Measurements from ENCODE around the gene PLB1.
A peak's percentile ranks its signal among the peaks of the same experiment; 100 is the strongest.

The PLB1 gene

GRCh38 chr2:28469304-28469703 lies 26.6 kb upstream of the PLB1 start:
- no peaks in the 10 kb centered on the region for H3K27me3 ChIP-seq (ENCODE audit: insufficient read depth, poor library complexity, severe bottlenecking)
- no peak for DNase-seq (ENCODE audit: low read depth in 1 of 2, low spot score in 1 of 2)
- TF ChIP-seq GABPA (IDR thresholded peaks at IDR 0.05; ENCODE audit: low read depth) (no peak), POLR2AphosphoS5 (IDR thresholded peaks at IDR 0.05; ENCODE audit: low read depth) (no peak), SPI1 (IDR thresholded peaks at IDR 0.05; ENCODE audit: borderline replicate concordance, low read depth) (no peak), CTCF (IDR thresholded peaks at IDR 0.05; ENCODE audit: insufficient read depth, low read length) (no peak), REST (IDR thresholded peaks at IDR 0.05; ENCODE audit: insufficient replicate concordance, low read depth) (no peak)
- peak overlapping the region; percentile 36 for H3K27ac ChIP-seq (replicated peaks)
- H3K4me3 ChIP-seq (replicated peaks; ENCODE audit: insufficient read depth, low read length), result no peak overlapping the region

GRCh38 chr2:28469947-28470535 lies 25.8 kb upstream of the PLB1 start:
- no peaks in the 10 kb centered on the region for H3K27me3 ChIP-seq (ENCODE audit: insufficient read depth, poor library complexity, severe bottlenecking)
- TF ChIP-seq SPI1 (IDR thresholded peaks at IDR 0.05; ENCODE audit: borderline replicate concordance, low read depth) (peak; percentile 90), POLR2AphosphoS5 (IDR thresholded peaks at IDR 0.05; ENCODE audit: low read depth) (no peak), CTCF (IDR thresholded peaks at IDR 0.05; ENCODE audit: insufficient read depth, low read length) (no peak), REST (IDR thresholded peaks at IDR 0.05; ENCODE audit: insufficient replicate concordance, low read depth) (no peak)
- peak; percentile 71 for DNase-seq (ENCODE audit: low read depth in 1 of 2, low spot score in 1 of 2)
- H3K4me3 ChIP-seq (replicated peaks; ENCODE audit: insufficient read depth, low read length), result no peak overlapping the region
- H3K27ac ChIP-seq (replicated peaks), result peak overlapping the region; percentile 66

- no peak for TF ChIP-seq SPI1 (IDR thresholded peaks at IDR 0.05; ENCODE audit: borderline replicate concordance, low read depth)
- no peak for TF ChIP-seq CTCF (IDR thresholded peaks at IDR 0.05; ENCODE audit: insufficient read depth, low read length)
- no peak for TF ChIP-seq REST (IDR thresholded peaks at IDR 0.05; ENCODE audit: insufficient replicate concordance, low read depth)
- no peak for TF ChIP-seq GABPA (IDR thresholded peaks at IDR 0.05; ENCODE audit: low read depth)
- no peak for TF ChIP-seq POLR2AphosphoS5 (IDR thresholded peaks at IDR 0.05; ENCODE audit: low read depth)
- Histone ChIP-seq H3K4me3 (replicated peaks; ENCODE audit: insufficient read depth, low read length) (no peak overlapping the region), H3K27ac (replicated peaks) (peak overlapping the region; percentile 66), H3K27me3 (ENCODE audit: insufficient read depth, poor library complexity, severe bottlenecking) (no peaks in the 10 kb centered on the region)
- no peak for DNase-seq (ENCODE audit: low read depth in 1 of 2, low spot score in 1 of 2)
Observed at GRCh38 chr2:28470759-28471158, 25.1 kb upstream of the PLB1 start.
